ENCODE results near the gene SPESP1. TPM values are rescaled to one million over a fixed set of nuclear protein-coding genes. Genes with fewer than 3 reads are reported as not detected.

Gene SPESP1
- total and polyA plus RNA-seq, 2 donors (not counting 3 experiments of a cell fraction or from before 2014, with no cell fraction given) = 1.5 to 2.0 TPM

- peaks cover 9 to 39% of the 10 kb centered on the region in 2 experiments for H3K27me3 ChIP-seq (ENCODE audit: control insufficient read depth in 2 of 2, insufficient read depth in 2 of 2, low read length in 2 of 2)
- no peaks in the 10 kb centered on the region for H3K36me3 ChIP-seq (ENCODE audit: control insufficient read depth in 2 of 2, extremely low read depth in 1 of 2, insufficient read depth in 2 of 2, low read length in 2 of 2)
- no peaks in the 10 kb centered on the region for H3K9me1 ChIP-seq (replicated peaks; ENCODE audit: control insufficient read depth, extremely low read depth, insufficient read depth, low read length)
- no TSS peak for BruUV-seq (replicated peaks)
- H3K4me3 ChIP-seq (replicated peaks in 1 of 3; ENCODE audit: insufficient read depth in 1 of 3, low read depth in 1 of 3, low read length in 3 of 3) = no peak overlapping the region
- no peak overlapping the region for H3K27ac ChIP-seq (ENCODE audit: insufficient read depth, low read depth, low read length)
- H3K4me1 ChIP-seq (ENCODE audit: control insufficient read depth, extremely low read depth, insufficient read depth, low read length) = no peaks in the 10 kb centered on the region
- no peak overlapping the region for H3K9ac ChIP-seq (replicated peaks; ENCODE audit: extremely low read depth, insufficient read depth, low read length)
- no peaks in the 10 kb centered on the region for H3K9me3 ChIP-seq (replicated peaks; ENCODE audit: control insufficient read depth, insufficient read depth, low read length)
- intact Hi-C loops (cut with micrococcal nuclease) = no loop called here
- no peaks in the 10 kb centered on the region for H4K20me1 ChIP-seq (replicated peaks; ENCODE audit: control insufficient read depth, extremely low read depth, insufficient read depth, low read length)
- POLR2A ChIA-PET = no interaction called here
- CTCF ChIA-PET = interaction anchor here (1.1 to 1.6 kb wide), 2 partner anchors 15 to 21 kb away, joined by 3 to 5 read pairs; no protein-coding TSS in a partner anchor
- DNase-seq (ENCODE audit: low read depth, low spot score) (no peak), FAIRE-seq (no peak)
- H2AFZ ChIP-seq (ENCODE audit: low read depth, low read length) = no peak overlapping the region
- no peaks in the 10 kb centered on the region for H3K79me2 ChIP-seq (ENCODE audit: control insufficient read depth, insufficient read depth, low read length)
- TF ChIP-seq GATA2 (IDR thresholded peaks at IDR 0.05; ENCODE audit: insufficient read depth, insufficient read length, low read depth, low read length) (no peak), MYC (IDR thresholded peaks at IDR 0.05; ENCODE audit: low read depth, low read length) (no peak), JUN (IDR thresholded peaks at IDR 0.05; ENCODE audit: borderline replicate concordance, insufficient read depth, insufficient read length, low read depth) (no peak)
- no peak overlapping the region for H3K4me2 ChIP-seq (ENCODE audit: insufficient read depth, low read length)
- dilution Hi-C loops (cut with MboI; ENCODE audit: extremely low pct_ligation_motif_present, low sequenced_read_pairs) = no loop called here
Observed at GRCh38 chr15:68910341-68910740, 20.0 kb upstream of the SPESP1 start.

GRCh38 chr15:68910816-68911215 lies 19.5 kb upstream of the SPESP1 start:
- no peak overlapping the region for H2AFZ ChIP-seq (ENCODE audit: low read depth, low read length)
- ChIA-PET POLR2A (no interaction called here), CTCF (interaction anchor here (0.7 to 1.6 kb wide), 3 partner anchors 14 to 361 kb away, joined by 3 to 5 read pairs (median 3); no protein-coding TSS in a partner anchor)
- H3K9me1 ChIP-seq (replicated peaks; ENCODE audit: control insufficient read depth, extremely low read depth, insufficient read depth, low read length) = no peaks in the 10 kb centered on the region
- H3K4me3 ChIP-seq (replicated peaks in 1 of 3; ENCODE audit: insufficient read depth in 1 of 3, low read depth in 1 of 3, low read length in 3 of 3) = no peak overlapping the region
- DNase-seq (ENCODE audit: low read depth, low spot score) (no peak), FAIRE-seq (no peak)
- H3K36me3 ChIP-seq (ENCODE audit: control insufficient read depth in 2 of 2, extremely low read depth in 1 of 2, insufficient read depth in 2 of 2, low read length in 2 of 2) = no peaks in the 10 kb centered on the region
- H3K4me2 ChIP-seq (ENCODE audit: insufficient read depth, low read length) = no peak overlapping the region
- H4K20me1 ChIP-seq (replicated peaks; ENCODE audit: control insufficient read depth, extremely low read depth, insufficient read depth, low read length) = no peaks in the 10 kb centered on the region
- no peak overlapping the region for H3K27ac ChIP-seq (ENCODE audit: insufficient read depth, low read depth, low read length)
- no peaks in the 10 kb centered on the region for H3K9me3 ChIP-seq (replicated peaks; ENCODE audit: control insufficient read depth, insufficient read depth, low read length)
- no peak for TF ChIP-seq JUN (IDR thresholded peaks at IDR 0.05; ENCODE audit: borderline replicate concordance, insufficient read depth, insufficient read length, low read depth)
- no peak for TF ChIP-seq CTCF (IDR thresholded peaks at IDR 0.05; ENCODE audit: extremely low read depth in 1 of 2, insufficient read depth in 1 of 2, low read depth in 1 of 2, low read length in 2 of 2)
- TF ChIP-seq EZH2 (IDR thresholded peaks at IDR 0.05; ENCODE audit: borderline replicate concordance, low read depth, low read length, severe bottlenecking) = no peak
- TF ChIP-seq POLR2A (IDR thresholded peaks at IDR 0.05; ENCODE audit: low read depth, low read length) = no peak
- no peak for TF ChIP-seq GATA2 (IDR thresholded peaks at IDR 0.05; ENCODE audit: insufficient read depth, insufficient read length, low read depth, low read length)
- no peak for TF ChIP-seq MYC (IDR thresholded peaks at IDR 0.05; ENCODE audit: low read depth, low read length)
- no peak for TF ChIP-seq MAX (IDR thresholded peaks at IDR 0.05; ENCODE audit: insufficient read depth, insufficient read length)
- TF ChIP-seq FOS (IDR thresholded peaks at IDR 0.05; ENCODE audit: borderline replicate concordance, insufficient read depth, low read length) = no peak
- no peak for TF ChIP-seq POLR2AphosphoS5 (IDR thresholded peaks at IDR 0.05; ENCODE audit: insufficient read depth, low read depth, low read length)
- H3K4me1 ChIP-seq (ENCODE audit: control insufficient read depth, extremely low read depth, insufficient read depth, low read length) = no peaks in the 10 kb centered on the region
- H3K79me2 ChIP-seq (ENCODE audit: control insufficient read depth, insufficient read depth, low read length) = no peaks in the 10 kb centered on the region
- dilution Hi-C loops (cut with MboI; ENCODE audit: extremely low pct_ligation_motif_present, low sequenced_read_pairs) (no loop called here), intact Hi-C loops (cut with micrococcal nuclease) (no loop called here)
- no peak overlapping the region for H3K9ac ChIP-seq (replicated peaks; ENCODE audit: extremely low read depth, insufficient read depth, low read length)
- BruUV-seq (replicated peaks) = no TSS peak
- H3K27me3 ChIP-seq (ENCODE audit: control insufficient read depth in 2 of 2, insufficient read depth in 2 of 2, low read length in 2 of 2) = peaks cover 9 to 36% of the 10 kb centered on the region in 2 experiments
